GM18511 (cell line): Measurements from ENCODE around the gene AHNAK2.

Experiments used
- ATAC-seq: cut with Tn5 transposase; IDR thresholded peaks from one replicate; pipeline ENCODE4 v1.9.1; 2021; ENCODE audit warnings: mild to moderate bottlenecking, moderate library complexity; ENCODE audit not compliant: unreplicated experiment

The AHNAK2 gene

DNA sequence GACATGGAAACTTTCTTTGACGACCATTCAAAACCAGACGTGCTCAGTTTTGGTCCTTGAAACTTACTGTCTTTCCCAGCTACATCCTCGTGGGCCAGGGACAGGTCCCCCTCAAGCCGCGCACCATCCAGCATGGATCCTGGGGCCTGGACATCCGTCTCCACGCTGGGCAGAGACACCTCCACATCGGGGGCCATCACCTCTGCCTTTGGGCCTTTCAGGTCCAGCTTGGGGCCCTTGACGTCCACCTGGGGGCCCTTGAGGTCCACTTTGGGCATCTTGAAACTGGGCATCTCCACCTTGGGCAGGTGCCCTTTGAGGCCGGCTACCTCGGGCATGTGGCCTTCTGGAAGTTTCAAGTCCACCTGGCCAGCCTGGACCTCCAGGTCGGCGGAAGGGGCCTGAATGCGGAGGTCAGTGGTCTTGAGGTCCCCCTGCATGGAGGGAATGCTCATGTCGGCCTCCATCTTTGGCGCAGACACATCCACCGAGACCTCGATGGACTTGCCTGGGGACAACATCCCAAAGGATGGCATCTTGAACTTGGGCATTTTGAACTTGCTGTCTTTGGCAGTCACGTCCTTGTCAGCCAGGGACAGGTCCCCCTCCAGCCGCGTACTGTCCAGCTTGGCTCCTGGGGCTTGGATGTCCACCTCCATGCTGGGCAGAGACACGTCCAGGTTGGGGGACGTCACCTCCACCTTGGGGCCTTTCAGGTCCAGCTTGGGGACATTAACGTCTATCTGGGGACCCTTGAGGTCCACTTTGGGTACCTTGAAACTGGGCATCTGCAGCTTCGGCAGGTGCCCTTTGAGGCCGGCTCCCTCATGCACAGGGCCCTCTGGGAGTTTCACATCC, 36.4 kb downstream of the AHNAK2 start:
- ATAC-seq = no peak

DNA sequence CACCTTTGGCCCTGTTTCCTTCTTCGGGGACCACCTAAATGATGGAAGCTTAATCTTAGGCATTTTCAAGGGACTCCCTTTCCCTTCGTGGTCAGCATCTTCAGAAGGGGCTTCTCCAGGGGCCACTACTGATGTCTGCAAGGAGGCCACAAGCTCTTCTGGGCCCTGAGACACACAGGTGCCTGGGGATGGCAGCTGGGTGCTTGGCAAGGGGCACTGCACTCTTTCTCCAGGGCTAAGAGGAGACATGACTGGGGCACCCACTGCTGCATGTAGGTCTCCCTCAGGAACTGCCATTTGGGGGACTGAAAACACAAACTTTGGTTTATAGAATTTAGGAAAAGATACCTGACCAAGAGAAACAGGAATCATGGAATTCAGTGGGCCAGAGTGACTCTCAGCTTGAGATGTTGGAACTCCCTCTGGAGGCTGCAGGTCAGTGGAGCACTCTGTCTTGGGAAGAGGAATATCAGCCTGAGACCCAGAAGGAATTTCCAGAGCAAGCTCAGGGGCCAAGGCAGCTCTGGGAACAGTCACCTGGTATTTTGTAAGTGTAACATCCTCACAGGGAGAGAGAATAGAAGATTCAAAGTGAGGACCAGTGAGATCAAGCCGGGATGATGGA, 37.5 kb downstream of the AHNAK2 start:
- no peak for ATAC-seq

DNA sequence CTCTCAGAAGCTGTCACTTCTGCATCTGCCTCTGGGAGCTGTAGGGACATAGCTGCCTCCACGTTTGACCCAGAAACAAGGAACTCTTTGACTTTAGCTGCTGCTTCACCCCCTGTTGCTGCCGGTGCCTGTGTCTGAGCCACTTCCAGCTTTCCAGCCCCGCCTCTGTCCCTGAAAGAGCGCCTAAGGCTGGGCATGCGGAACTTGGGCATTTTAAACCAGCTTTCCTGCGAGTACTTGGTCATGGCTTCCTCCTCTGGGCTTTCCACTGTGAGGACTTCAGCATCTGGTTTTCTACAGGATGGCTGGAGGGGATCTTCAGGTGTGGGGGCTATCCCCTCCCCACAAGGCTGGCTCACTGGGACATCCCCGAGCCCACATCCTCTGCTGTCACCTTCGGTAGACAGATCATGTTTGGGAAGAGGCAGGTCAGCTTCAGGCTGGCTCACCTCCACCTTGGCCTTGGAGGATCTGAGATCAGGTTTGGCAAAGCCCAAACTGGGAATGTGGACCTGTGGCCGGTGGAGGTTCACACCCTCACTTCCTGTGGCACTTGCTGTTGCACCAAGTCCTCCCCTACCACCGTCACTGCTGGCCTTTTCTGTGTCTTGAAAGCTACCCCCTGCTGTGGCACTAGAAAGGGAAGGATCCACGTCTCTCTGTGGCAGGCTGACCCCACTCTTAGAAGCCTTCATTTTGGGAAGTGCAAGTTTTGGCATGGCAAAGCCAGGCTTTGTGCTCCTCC, 38.3 kb downstream of the AHNAK2 start:
- ATAC-seq = no peak

DNA sequence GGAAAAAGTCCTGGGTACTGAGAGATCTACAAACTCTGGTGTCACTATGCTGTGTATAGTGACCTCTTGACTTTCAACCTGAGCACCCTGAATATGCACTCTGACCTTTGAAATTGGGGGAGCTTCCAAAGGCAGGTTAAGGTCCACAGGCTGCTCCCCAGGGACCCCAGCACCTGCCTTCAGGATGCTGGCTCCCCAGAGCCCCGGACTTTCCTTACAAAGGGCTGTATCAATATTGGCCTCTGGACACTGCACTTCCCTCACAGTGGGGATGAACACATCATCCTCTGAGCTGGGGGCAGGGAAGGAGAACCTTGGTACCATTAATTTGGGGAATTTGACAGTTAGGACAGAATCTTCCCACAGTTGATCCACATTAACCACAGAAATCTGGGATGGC, 39.2 kb downstream of the AHNAK2 start:
- no peak for ATAC-seq

DNA sequence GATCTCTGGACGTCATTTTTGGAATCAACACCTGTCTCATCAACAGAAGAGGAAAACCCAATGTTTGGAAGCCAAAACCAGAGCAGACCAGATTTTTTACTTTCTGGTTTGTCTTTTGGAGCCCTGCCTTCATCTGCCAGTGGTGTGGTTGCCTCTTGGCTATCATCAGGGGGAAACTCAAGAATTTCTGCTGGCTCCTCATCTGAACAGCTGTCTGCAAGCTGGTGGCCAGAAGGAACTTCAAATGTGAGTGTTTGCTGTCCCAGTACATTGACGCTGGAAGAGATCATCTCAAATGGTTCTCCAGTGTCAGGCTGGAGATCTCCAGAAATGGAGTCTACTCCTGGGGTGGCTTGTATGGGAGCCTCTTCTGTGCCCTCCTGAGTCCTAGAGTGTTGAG, 39.7 kb downstream of the AHNAK2 start:
- no peak for ATAC-seq

DNA sequence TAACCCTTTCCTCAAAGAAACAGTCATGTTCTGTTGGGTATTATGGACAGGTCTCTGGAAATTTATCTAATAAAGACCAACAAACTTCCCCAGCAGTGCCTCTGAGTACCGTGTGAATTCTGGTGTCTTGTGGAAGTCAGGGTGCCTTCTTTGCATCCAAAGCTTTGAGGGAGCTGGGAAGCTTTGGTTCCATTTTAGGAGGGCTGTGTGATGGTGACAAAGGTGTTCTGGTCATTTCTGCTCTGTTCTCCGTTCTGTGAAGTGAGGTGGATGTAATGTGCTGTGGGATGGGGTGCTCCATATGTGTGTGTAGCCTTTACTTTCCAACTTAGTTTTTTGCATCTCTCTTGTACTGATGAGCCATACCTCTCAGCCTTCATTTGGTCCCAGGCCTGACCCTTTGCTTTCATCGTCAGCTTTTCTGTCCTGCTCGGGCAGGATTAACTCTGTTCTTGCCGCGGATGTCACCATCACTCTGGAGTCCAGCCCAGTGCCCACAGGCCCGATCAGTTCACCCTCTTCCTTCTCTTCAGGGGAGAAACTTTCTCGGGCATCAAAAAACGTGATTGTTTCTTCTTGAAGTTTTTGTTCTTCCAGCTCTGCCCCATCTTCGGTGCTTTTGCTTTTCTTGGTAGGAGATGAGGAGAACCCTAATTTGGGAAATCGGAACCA, 40.3 kb downstream of the AHNAK2 start:
- ATAC-seq = no peak

DNA sequence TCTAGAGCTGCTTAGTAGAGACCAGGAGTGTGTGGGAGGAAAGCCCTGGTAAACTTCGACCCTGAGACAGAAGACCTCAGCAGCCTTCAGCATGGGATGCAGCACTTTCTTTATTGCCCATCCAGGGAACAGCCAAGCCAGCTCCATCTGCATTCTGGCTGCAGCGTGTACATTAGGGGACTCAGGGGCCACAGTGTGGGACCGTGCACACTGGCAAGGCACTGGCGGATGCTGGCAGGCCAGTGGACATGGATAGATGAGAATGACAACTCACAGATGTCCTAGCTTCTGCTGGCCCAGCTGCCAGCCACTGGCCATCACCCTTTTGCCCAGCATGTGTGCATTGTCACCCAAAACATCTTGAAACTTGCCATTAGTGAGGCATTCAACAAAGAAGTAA, 41.0 kb downstream of the AHNAK2 start:
- no peak for ATAC-seq

DNA sequence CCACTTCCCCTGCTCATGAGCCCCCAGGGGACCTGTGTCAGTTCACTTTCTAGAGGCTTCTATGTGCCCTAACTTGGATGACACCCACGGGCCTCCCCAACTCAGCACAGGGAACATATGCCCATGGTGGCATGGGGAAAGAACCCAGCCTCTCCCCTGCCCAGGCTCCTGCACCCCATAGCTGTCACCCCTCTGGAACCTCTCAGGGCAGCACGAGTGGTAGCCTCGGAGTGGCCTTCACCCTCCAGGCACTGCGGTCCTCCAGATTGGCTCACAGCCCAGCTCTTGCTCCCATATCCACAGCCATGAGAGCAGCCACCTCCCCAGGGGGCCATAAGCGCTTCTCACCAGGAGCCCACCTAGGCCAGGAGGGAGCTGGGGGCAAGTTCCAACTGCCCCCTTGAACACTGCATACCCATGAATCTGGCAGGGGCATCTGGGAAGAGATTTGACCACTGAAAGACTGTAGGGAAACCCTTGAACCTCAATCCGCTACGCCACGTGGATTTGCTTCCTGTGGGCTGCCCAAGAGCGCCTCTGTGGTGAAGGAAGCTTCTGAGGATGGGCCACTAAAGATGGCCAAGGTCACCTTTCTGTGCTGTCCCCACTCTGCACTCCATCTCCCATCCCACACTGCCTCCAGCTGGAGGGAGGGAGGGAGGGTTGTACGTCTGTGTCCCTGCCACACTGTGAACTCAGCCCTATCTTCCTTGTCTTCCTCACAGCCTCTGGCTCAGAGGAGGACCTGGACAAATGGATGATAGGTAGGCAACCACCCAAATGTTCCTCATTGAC, 41.6 kb downstream of the AHNAK2 start:
- ATAC-seq = no peak

DNA sequence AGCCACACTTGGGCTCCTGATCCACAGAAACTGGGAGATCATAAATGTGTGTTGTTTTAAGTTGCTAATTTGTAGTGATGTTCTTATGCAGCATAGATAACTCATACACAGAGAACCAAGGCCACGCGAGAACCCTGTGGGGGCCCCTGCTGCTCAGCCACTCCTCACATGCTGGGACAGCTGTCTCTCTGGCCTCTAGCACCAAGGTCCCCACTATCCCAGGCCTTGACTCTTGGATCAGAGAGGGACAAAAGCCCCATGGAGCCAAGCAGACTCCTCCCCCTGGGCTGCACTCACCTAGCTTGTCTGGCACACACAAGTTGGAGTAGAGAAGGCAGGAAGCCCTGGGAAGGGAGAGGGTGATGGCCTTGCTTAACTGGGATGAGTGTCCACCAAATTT, 42.2 kb downstream of the AHNAK2 start:
- no peak for ATAC-seq

DNA sequence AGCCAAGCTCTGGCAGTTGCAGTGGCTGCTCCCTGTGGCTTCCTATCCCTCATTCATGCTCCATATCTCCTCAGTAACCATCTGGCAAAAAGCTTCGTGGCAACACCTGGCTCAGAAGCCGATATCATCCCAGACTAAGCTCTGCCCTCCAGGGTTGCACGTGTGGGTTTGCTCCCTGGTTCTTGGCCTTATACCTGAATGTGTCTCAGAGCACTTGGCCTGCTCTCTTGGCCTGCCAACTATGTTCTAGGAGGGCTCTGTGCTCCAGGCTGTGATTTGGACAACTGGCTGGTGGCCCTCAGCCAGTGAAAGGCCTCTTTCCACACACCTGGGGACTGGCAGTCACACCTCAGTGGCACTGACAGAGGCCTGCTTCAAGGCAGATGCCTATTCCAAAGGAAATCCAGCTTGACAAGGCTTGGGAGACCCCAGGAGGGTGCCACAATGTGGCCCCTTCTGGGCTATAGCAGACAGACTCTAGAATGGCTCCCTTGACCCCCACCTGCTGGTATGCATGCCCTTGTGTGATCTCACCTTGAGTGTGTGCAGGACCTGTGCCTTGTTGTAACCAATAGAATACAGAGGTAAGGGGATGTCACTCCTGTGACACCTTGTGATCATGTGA, 43.0 kb downstream of the AHNAK2 start:
- ATAC-seq = no peak

DNA sequence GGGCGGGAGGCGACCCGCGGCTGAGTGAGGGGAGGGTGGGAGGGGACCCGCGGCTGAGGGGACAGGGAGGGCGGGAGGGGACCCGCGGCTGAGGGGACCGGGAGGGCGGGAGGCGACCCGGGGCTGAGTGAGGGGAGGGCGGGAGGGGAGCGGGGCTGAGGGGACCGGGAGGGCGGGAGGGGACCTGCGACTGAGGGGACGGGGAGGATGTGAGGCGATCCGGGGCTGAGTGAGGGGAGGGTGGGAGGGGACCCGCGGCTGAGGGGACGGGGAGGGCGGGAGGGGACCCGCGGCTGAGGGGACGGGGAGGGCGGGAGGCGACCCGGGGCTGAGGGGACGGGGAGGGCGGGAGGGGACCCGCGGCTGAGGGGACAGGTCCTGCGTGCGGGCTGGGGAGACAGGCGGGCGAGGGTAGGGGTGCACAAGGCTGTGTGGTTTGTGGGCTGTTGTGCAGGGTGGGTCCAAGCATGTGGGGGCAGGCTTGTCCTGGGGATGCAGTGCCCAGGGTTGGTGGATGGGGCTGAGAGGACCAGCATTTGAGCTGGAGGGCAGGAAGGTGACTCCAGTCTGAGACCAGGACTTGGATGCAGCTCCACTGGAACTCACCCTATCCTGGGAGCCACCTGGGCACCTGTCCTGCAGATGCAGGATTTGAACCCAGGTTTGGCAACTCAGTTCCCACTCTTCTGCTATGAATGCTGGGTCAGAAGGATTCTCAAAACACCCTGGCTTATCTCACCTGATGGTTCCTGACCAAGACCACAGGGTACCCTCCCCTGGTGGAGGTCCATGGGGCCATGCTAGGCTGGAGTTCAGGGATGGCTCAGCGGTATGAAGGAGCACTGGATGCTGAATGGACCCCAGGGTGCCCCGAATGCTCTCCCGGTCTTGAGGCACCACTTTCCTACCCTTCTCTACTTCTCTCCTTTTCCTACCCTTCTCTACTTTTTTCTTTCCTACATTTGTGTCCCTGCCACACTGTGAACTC, 44.1 kb downstream of the AHNAK2 start:
- no peak for ATAC-seq

DNA sequence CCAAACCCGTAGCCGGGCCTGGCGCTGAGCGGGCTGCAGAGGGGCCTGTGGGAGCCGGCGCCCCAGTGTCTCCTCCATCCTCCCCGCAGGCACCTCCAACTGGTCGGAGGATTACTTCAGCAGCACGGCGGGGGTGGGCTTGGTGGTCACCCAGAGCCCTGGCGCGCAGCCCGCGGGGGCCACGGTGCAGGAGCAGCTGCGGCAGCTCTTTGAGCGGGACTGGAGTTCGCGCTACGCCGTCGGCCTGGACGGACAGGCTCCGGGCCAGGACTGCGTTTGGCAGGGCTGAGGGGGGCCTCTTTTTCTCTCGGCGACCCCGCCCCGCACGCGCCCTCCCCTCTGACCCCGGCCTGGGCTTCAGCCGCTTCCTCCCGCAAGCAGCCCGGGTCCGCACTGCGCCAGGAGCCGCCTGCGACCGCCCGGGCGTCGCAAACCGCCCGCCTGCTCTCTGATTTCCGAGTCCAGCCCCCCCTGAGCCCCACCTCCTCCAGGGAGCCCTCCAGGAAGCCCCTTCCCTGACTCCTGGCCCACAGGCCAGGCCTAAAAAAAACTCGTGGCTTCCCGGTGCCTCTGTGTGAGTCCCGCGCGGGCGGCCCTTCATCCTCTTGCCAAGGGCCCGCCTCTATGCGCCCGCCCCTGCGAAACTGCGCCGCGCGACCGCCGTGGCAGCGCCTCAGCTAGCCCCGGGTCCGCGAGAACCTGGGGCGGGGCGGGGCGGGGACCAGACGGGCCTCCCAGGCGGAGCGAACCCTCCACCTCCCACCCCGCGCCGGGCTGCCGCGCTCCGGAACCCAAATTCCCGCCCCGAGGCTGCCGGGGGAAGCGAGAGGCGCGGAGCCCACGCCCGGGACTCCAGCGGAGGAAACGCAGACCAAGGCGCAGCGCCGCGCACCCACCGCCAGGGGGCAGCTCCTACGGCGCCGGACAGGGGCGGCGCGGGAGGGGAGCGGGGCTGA, 45.2 kb downstream of the AHNAK2 start:
- ATAC-seq = peak; percentile 57

DNA sequence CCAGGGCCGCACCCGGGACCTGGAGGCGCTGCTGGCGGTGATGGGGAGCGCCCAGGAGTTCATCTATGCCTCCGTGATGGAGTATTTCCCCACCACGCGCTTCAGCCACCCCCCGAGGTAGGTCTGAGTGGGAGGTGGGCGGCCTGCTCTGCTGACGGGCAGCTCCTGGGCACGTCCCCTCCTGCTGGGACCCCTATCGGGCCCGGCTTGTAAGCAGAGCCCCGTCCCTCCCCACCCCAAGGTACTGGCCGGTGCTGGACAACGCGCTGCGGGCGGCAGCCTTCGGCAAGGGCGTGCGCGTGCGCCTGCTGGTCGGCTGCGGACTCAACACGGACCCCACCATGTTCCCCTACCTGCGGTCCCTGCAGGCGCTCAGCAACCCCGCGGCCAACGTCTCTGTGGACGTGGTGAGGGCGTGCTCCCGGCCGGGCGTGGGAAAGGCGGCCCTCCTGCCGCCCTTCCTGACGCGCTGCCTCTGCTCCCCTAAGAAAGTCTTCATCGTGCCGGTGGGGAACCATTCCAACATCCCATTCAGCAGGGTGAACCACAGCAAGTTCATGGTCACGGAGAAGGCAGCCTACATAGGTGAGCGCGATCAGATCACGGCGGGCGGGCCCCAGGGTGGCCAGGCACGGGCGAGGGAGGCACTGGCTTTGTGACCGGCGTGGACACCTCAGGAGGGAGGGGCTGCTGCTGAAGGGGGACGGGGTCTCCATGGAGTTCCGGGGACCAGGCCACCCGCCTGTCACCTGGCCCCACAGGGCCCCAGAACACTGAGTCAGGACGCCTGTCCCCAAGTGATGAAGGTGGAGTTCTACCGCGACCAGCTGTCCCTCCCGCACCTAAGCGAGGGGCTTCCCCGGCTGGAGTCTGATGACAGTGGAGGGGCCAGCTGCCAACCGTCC, 46.2 kb downstream of the AHNAK2 start:
- ATAC-seq = no peak

DNA sequence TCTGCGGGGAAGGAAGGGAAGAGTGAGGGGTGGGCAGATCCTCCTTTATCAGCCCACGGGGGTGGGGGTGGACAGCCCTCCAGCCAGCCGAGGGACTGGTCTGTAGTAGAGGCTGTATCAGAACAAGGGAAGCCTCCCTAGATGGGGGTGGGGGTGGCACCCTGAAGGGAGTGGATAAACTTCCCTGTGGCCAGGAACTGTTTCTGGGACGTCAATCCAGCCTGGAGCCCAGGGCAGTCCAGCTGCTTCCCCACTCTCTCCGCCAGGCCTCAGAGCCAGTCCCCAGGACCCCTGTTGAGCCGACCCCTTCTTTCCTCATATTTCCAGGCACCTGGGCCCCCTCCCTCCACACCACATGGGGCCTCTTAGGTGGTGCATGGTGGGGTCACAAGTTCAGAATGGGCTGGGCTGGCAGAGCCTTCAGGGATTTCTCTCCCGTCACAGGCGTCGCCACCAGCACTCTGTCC, 46.8 kb downstream of the AHNAK2 start:
- ATAC-seq = no peak

DNA sequence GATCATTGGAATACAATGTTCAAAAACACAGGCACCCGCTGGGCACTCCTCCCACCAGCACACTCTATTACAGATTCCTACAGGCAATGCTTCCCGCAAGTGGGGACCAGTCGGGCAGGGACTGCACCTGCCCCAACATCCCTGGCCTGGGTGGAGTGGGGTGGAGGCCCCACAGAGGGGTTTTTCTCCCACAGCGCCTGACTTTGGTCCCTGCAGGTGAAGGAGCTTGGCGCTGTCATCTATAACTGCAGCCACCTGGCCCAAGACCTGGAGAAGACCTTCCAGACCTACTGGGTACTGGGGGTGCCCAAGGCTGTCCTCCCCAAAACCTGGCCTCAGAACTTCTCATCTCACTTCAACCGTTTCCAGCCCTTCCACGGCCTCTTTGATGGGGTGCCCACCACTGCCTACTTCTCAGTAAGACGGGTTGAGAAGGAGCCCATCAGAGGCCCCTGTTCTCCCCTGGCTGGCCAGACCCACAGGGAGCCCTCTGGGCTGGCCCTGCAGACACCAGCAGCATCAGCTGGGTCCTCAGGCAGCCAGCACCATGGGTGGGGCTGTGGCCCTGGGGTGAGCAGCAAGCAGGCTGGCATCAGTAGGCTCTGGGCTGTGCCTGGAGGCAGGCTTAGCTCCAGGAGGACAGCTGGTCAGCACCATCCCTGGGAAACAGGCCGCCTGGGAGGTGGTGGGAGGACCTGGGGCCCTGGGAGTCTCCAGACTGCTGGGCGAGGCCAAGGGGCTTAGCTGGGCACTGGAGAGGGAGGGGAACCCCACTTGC, 47.5 kb downstream of the AHNAK2 start:
- no peak for ATAC-seq
